GM08714 (cell line): ENCODE measurements around the gene ZBTB45.

Experiments
- H3K4me3 ChIP-seq: fragments of 200-500 bp; sonication (Bioruptor generic); 2 replicates; pipeline ENCODE4 v1.5.1; 2014; ENCODE audit warnings: mild to moderate bottlenecking, low read length, inconsistent platforms
- ZNF274 ChIP-seq: IDR thresholded peaks from 2 replicates; pipeline ENCODE4 v1.6.1; 2012; ENCODE audit warnings: mild to moderate bottlenecking, low read depth, low read length

ZBTB45 gene

DNA sequence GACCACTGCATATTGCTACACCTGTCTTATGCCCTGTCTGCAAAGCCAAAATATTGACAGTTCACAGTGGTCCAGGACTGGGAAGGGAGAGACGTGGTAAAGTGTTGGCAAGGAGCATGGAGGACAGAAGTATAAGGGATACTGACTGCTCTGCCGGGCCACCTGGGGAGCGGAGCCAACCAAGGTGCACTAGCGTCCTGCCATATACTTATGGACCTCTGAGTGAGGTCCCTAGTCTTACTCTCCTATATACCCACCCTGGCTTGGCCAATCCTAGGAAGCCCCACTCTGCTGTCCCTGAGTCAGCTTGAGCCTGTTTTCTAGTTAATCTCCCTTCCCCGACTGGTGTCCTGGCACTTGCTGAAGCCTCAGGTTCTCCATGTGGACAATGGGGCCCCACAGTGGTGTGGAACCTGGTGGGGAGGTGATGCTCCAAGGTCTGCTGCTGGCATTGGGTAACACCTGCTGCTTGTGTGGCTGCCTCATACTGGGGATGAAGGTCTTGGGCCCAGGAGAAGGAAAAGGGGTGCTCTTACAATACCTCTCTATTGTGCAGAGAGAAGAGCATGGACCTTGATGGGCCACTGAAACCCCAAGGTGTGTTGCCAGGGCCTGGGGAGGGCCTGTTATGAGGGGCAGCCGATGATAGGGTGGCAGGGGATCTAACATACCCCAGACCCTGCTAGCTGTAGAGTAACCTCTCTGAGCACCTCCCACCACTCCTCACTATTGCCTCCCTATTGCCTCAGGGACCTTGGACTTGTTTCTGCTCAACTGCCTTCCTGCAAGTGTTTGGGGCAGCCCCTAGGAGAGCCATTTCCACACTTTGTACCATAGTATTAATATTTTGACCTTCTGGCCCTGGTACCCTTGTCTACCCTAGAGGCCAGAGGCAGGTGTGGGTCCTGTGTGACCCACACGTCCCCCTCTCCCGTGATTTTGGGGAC is 17.5 kb upstream of the ZBTB45 start:
- H3K4me3 ChIP-seq = no peak overlapping the region

DNA sequence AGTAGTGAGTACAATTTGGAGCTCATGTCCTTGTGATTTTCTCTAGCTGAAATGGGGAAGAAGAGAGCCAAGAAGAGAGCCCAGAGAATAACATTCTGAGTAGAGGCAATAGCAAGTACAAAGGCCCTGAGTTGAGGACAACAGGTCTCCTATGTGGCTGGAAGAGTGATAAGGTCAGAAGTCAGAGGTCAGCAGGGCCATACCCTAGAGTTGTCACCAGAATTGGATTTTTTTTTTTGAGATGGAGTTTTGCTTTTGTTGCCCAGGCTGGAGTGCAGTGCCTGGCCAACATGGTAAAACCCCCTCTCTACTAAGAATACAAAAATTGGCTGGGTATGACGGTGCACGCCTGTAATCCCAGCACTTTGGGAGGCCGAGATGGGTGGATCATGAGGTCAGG is 16.2 kb upstream of the ZBTB45 start:
- no peak overlapping the region for H3K4me3 ChIP-seq
- no peak for TF ChIP-seq ZNF274

More for the DNA sequence above, 17.5 kb upstream of the ZBTB45 start:
- TF ChIP-seq ZNF274 = no peak

GRCh38 chr19:58531034-58531840 is 11.6 kb upstream of the ZBTB45 start:
- TF ChIP-seq ZNF274 = no peak
- no peak overlapping the region for H3K4me3 ChIP-seq

GRCh38 chr19:58529405-58529804 is 9.8 kb upstream of the ZBTB45 start:
- no peak overlapping the region for H3K4me3 ChIP-seq
- TF ChIP-seq ZNF274 = no peak

DNA sequence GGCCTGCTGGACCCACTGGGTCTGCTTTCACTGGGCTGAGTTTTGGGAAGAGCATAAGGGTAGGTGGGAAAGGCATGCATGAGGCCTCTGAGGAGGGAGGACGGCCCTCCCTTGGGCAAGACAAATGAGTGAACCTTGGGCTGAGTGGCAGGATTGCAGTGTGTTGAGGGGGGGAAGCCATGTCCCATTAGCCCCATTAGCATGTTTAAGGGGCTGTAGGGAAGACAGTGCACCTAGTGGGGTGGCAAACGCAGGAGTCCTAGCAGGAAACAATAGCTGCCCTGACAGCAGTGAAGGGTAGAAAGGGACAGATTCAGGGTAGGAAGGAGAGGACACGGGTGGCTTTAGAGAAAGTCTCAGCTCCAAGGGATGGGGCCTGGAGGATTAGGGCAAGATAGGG is 3.1 kb upstream of the ZBTB45 start:
- no peak for TF ChIP-seq ZNF274
- no peak overlapping the region for H3K4me3 ChIP-seq

DNA sequence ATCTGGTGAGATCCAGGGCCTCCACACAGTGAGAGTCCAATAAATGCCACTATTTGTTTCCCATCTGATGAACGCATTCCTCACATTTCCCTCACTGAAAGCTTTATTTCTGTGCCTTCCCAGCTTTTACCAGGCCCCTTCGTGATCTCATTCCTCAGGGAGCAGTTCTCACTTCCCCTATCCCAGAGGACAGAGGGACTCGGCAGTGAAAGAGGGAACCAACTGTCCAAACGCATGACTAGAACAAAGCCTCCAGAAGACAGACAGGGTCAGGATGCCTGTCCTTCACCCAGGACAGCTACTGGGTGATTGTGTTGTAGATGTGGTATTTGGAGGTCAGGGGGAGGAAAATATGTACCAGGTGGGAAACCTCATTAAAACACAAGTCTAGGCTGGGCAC is 2.0 kb upstream of the ZBTB45 start:
- no peak overlapping the region for H3K4me3 ChIP-seq
- no peak for TF ChIP-seq ZNF274

DNA sequence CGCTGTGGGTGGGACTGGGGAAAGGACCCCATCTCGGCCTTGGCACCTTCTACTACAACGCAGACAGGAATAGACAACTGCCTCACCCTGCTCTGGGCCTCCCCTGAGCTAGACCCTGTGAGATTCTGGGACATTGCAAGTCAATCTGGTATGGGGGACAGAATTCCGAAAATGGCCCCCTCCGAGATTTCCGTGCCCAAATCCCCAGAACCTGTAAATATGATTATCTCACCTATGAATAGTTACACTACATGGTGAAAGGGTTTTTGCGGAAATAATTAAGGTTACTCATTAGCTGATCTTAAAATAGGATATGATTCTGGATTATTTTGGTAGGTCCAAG is 618 bp upstream of the ZBTB45 start:
- peak overlapping the region; percentile 83 for H3K4me3 ChIP-seq
- no peak for TF ChIP-seq ZNF274

GRCh38 chr19:58519087-58519354 is 589 bp downstream of the ZBTB45 start:
- TF ChIP-seq ZNF274 = no peak
- peak overlapping the region; percentile 83 for H3K4me3 ChIP-seq

- TF ChIP-seq ZNF274 = no peak
- H3K4me3 ChIP-seq = peak overlapping the region; percentile 83
These were observed 1.1 kb downstream of the ZBTB45 start for GRCh38 chr19:58518256-58519086.

DNA sequence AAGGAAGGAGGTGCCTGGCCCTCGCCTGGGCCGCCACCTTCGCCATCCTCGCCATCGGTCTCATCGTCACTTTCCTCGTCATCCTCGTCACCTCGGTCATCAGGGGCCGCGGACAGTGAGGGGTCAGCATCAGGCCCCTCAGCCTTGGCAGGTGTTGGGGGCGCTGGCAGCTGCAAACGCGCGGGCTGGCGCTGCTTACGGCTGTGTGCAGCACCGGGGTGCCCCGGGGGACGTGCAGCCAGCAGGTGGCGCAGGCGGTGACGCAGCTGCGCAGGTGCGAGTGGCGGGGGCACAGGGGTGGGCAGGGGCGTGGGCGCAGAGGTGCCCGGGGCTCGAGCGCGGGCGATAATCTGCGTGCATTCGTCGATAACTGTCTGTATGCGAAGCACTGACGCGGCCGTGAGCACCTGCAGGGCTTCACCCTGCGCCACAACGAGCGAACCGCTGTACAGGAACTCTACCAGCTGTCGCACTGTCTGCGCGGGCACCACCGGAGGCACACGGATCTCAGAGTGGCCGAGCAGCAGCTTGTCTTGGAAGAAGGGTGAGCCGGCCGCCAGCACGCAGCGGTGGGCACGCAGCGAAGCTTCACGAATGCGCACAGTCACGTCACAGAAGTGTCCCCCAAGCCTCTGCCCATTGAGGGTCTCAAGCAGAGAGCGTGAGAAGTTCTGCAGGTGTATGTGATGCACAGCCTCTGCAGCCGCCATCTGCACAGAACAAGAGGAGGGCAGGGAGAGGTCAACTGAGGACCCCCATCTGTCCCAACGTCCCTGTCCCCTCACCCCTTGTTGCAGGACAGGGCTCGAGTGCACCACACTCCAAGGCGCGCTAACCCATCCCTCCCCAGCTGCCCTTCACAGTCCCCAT is 2.4 kb downstream of the ZBTB45 start:
- no peak for TF ChIP-seq ZNF274
- H3K4me3 ChIP-seq = no peak overlapping the region

GRCh38 chr19:58516246-58516836 is 3.3 kb downstream of the ZBTB45 start:
- H3K4me3 ChIP-seq = no peak overlapping the region
- TF ChIP-seq ZNF274 = no peak

GRCh38 chr19:58515259-58515658 is 4.4 kb downstream of the ZBTB45 start:
- H3K4me3 ChIP-seq = no peak overlapping the region

DNA sequence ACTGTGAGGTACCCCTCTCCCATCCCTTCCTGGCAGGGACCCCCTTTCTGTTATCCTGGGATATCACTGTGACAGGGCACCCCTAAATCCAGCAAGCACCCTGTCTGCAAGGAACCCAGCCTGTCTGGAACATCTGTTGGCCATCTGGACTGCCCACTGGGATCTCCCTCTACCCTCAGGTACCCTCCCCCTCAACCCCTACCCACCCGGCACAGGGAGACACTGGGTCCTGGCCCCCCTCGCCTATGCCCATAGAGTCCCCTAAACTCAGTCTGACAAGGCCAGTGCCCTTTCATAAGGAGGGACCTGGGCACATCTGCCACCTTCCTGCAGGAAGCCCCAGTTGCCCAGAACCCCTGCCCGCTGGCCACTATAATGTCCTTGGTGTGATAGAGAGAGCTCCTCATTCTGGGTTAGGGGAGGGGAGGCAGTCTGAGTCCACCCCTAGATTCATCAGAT is 5.0 kb downstream of the ZBTB45 start:
- peak overlapping the region; percentile 75 for H3K4me3 ChIP-seq

More at GRCh38 chr19:58515259-58515658, 4.4 kb downstream of the ZBTB45 start:
- TF ChIP-seq ZNF274 = no peak

More for the DNA sequence above, 5.0 kb downstream of the ZBTB45 start:
- TF ChIP-seq ZNF274 = no peak
